GM18870 (cell line): Measurements from ENCODE around the gene MTF1.
"Not testable (repeated sequence)": the region's sequence is repeated elsewhere in the genome, so short reads cannot be mapped to it uniquely, and the experiment has no call there.

Experiments used
- ATAC-seq: cut with Tn5 transposase; IDR thresholded peaks from one replicate; pipeline ENCODE4 v1.9.1; 2021; ENCODE audit warnings: moderate library complexity; ENCODE audit not compliant: unreplicated experiment

The MTF1 gene

GRCh38 chr1:37859507-37860345 is at the start of gene MTF1:
MTF1 (minus strand) TSS chr1:37859592; CDS start chr1:37857658, 1,934 bp downstream.
- peak; percentile 58 for ATAC-seq

DNA sequence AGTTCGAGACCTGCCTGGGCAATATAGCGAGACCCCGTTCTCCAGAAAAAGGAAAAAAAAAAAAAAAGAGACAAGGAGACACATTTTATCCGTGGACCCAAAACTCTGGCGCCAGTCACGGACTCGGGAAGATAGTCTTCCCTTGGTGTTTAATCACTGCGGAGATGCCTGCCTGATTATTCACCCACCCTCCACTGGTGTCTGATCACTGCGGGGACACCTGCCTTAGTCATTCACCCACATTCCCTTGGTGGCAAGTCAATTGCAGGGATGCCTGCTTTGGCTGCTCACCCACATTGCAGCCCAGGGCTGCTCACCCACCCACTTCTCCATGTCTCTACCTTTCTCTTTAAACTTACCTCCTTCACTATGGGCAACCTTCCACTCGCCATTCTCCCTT is 49.1 kb upstream of the MTF1 start:
- not testable (repeated sequence) for ATAC-seq

DNA sequence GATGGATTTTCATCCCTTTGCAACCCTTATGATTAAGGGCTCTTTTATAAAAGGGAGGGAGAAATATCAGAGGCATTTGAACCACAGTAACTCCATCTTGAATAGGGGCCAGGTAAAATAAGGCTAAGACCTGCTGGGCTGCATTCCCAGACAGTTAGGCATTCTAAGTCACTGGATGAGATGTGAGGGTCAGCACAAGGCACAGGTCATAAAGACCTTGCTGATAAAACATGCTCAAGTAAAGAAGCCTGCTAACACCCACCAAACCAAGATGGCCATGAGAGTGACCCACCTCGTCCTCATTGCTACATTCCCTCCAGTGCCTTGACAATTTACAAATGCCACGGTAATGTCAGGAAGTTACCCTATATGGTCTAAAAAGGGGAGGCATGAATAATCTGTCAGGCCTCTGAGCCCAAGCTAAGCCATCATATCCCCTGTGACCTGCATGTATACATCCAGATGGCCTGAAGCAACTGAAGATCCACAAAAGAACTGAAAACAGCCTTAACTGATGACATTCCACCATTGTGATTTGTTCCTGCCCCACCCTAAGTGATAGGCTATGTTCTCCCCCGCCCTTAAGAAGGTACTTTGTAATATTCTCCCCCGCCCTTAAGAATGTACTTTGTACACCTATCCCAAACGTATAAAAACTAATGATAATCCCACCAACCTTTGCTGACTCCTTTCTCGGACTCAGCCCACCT is 48.2 kb upstream of the MTF1 start:
- not testable (repeated sequence) for ATAC-seq

- not testable (repeated sequence) for ATAC-seq
Observed at GRCh38 chr1:37906591-37906990, 47.2 kb upstream of the MTF1 start.

- ATAC-seq: no peak
Observed at GRCh38 chr1:37905727-37906126, 46.3 kb upstream of the MTF1 start.

- not testable (repeated sequence) for ATAC-seq
Observed at GRCh38 chr1:37903921-37904320, 44.5 kb upstream of the MTF1 start.

GRCh38 chr1:37902983-37903382 is 43.6 kb upstream of the MTF1 start:
- ATAC-seq: no peak

GRCh38 chr1:37901893-37902225 is 42.5 kb upstream of the MTF1 start:
- ATAC-seq: no peak

DNA sequence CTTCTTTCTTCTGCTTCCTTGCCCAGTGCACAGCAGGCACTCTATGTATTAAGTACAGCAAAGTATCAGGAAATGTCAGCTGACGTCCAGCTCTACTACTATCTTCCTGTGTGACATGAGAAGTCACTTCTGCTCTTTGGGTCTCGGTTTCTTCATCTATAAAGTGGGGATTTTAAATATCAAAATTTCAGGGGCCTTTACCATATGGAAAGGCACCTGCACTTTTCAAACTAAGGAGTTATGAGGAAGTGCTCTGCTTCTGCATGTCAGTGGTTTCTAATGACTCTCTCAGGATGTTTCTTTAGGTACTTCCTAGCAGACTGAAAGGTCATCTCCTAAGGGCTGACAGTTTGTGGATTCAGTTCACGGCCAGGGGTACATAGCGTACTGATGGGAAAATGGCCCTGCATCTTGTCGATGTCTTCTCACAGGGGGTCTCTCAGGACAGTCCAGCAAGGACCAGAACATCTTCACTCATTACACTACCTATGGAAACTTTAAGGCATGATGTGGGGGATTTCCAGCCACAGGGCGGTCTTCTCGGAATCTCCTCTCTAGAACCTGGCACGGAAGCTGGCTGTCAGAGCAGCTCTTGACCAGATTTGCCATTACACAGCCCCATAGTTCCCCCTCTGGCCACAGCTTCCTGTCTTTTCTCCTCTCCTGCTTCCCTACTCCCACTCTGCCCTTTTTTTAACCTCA is 42.0 kb upstream of the MTF1 start:
- ATAC-seq: peak; percentile 52

GRCh38 chr1:37897563-37897962 is 38.2 kb upstream of the MTF1 start:
- ATAC-seq: not testable (repeated sequence)

GRCh38 chr1:37893673-37894072 is 34.3 kb upstream of the MTF1 start:
- ATAC-seq: no peak

- ATAC-seq: no peak
Observed at GRCh38 chr1:37892151-37893047, 33.0 kb upstream of the MTF1 start.

- ATAC-seq: no peak
Observed at GRCh38 chr1:37890378-37891014, 31.1 kb upstream of the MTF1 start.

- no peak for ATAC-seq
Observed at GRCh38 chr1:37888022-37888700, 28.8 kb upstream of the MTF1 start.

DNA sequence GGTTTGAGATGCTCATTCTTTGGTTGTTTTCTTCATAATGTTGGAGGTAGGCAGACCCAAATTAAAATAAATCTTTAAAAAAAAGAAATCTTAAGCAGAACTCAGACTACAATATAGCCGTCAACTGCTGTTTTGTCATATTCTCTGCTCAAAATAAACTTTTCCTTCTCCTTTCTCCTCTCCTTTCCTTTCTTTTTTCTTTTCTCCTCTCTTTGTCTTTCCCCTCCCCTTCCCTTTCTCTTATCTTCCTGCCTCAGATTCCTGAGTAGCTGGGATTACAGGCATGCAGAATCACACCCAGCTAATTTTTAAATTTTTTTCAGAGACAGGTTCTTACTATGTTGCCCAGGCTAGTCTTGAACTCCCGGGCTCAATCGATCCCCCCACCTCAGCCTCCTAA is 24.8 kb upstream of the MTF1 start:
- no peak for ATAC-seq

- no peak for ATAC-seq
Observed at GRCh38 chr1:37883671-37884070, 24.3 kb upstream of the MTF1 start.

DNA sequence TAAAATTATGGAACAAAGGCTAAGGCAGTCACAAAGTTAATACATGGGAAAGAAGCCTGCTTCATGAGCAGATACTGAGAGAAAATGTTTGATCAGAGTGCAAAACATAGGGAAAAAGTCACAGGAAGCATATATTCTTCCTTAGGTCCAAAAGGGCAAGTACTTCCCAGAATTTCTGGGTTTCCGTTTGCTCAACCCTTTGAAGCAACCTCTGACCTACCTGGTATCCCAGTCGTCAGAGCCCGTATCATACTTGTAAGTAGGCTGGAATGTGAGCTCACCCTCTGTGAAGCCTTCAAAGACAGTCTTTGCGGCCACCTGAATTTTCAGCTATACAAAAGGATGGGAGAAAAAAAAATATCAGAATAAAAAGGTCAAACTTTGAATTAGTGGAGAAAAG is 20.5 kb upstream of the MTF1 start:
- ATAC-seq: no peak

DNA sequence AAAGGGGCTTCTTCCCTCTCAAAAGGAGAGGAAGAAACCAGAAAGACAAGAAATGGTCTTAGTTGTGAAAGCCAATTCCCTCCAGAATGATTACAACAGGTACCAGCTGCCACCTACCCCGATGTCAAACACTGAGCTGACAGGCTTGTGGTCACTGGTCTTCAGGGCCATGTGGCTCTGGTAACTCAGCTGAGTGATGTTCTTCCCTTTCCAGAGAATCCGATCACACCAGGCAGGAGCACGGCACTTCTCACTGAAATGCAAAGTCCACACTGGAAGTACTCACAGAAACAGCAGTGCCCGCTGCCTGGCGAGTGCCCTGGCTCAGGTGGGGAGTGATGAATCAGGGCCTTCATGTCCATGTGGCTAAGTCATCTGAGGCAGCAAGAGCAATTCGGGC is 18.7 kb upstream of the MTF1 start:
- ATAC-seq: no peak

GRCh38 chr1:37875833-37876232 is 16.4 kb upstream of the MTF1 start:
- no peak for ATAC-seq

- ATAC-seq: no peak
Observed at GRCh38 chr1:37872692-37873091, 13.3 kb upstream of the MTF1 start.
